Activated CD8-positive, alpha-beta T cell treated with anti-CD3 and anti-CD28 coated beads, Interleukin-2, amount 10 ng/mL, durations not matched to agents 7 days and 5 days (primary cell): Measurements from ENCODE around the gene FAM180A. TPM values are rescaled to one million over a fixed set of nuclear protein-coding genes. Genes with fewer than 3 reads are reported as not detected.

Experiments used
- ATAC-seq: fragments of 150-1000 bp; cut with Tn5 transposase; one replicate; pipeline ENCODE4 v1.10.0; 2021; ENCODE audit warnings: moderate library complexity
- CTCF ChIA-PET: fragments of 350-600 bp; sonication (Branson Sonifier 250); formaldehyde crosslinking; loops from one replicate; lab custom pipeline; 2021; ENCODE audit warnings: antibody characterized with exemption; lab: Charles Lee
- POLR2A ChIA-PET: fragments of 350-600 bp; sonication (Branson Sonifier 250); formaldehyde crosslinking; loops from one replicate; lab custom pipeline; 2021; ENCODE audit warnings: antibody characterized with exemption; lab: Charles Lee
- DNase-seq: peaks from one replicate; pipeline ENCODE4 v3.0.0-alpha.2; 2020
- H3K27ac Mint-ChIP-seq: one replicate; pipeline ENCODE4 v1.8.0; 2021; ENCODE audit warnings: mild to moderate bottlenecking, mixed read lengths
- H3K27me3 Mint-ChIP-seq: one replicate; pipeline ENCODE4 v1.8.0; 2021; ENCODE audit warnings: low read depth, mixed read lengths
- H3K36me3 Mint-ChIP-seq: one replicate; pipeline ENCODE4 v1.8.0; 2021; ENCODE audit warnings: low read depth, mixed read lengths
- H3K4me1 Mint-ChIP-seq: one replicate; pipeline ENCODE4 v1.8.0; 2021; ENCODE audit warnings: low read depth, mixed read lengths
- H3K4me3 Mint-ChIP-seq: one replicate; pipeline ENCODE4 v1.8.0; 2021; ENCODE audit warnings: mild to moderate bottlenecking, mixed read lengths
- H3K9me3 Mint-ChIP-seq: one replicate; pipeline ENCODE4 v1.8.0; 2022; ENCODE audit warnings: mixed read lengths; ENCODE audit not compliant: insufficient read depth
- total RNA-seq, 2 experiments: library from RNA; stranded (reverse); gene quantifications; one replicate each; pipeline ENCODE4 v1.2.3, GENCODE V29; 2021

Gene FAM180A
- total RNA-seq: not detected

DNA sequence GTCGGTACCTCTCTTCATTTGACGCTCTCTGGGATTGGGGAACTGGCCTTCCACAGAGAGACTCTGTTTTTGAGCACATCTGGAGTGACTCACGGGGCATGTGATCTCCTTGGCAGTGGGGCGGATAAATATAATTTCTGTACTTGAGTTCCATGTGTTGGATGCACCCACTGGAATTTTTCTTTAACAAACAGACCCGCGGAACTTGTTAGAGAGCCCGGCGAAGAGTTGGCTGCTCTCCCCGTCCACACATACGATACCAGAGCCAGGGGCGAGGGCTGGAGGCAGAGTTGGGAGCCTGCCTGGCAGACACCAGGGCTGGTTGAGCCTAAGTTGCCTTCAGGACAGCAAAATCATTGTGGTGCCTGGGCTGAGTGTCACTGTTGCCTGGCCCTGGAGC lies at the start of gene FAM180A:
Gene FAM180A (minus strand): TSS at position 44 of the 400 bp plus-strand sequence. CDS start 233 bp downstream, outside the sequence.
- H3K9me3 Mint-ChIP-seq: no peaks in the 10 kb centered on the region
- no peaks in the 10 kb centered on the region for H3K27me3 Mint-ChIP-seq
- ChIA-PET POLR2A (no interaction called here), CTCF (no interaction called here)
- no peaks in the 10 kb centered on the region for H3K4me1 Mint-ChIP-seq
- ATAC-seq: no peak
- no peak within 1 kb of the TSS for H3K4me3 Mint-ChIP-seq
- DNase-seq: no peak
- no peaks in the 10 kb centered on the region for H3K36me3 Mint-ChIP-seq
- H3K27ac Mint-ChIP-seq: no peak within 1 kb of the TSS

DNA sequence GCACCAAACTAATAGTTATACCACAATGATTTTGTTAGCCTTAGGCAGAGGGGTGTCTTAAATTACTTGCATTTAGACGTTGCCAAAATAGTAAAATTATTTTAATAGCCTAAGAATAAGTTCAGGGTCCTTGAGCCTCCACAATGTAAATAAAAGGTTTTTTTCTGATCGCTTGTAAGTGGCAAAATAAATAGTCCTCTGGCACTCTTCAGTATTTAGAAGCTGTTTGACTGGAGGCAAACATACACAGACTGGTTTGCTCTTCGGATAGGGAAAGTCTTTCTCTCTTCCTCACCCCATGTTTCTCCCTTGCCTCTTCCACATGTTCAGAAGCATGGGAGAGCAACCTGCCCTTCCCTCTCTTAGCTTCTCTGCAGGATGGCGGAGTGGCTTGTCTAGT lies 49.5 kb upstream of the FAM180A start:
- POLR2A ChIA-PET: no interaction called here
- CTCF ChIA-PET: interaction anchor here (1.0 to 1.3 kb wide), 2 partner anchors 125 to 212 kb away, joined by 3 read pairs; no protein-coding TSS in a partner anchor
- H3K9me3 Mint-ChIP-seq: no peaks in the 10 kb centered on the region
- no peak for DNase-seq
- H3K36me3 Mint-ChIP-seq: no peaks in the 10 kb centered on the region
- H3K4me3 Mint-ChIP-seq: no peak overlapping the region
- peaks cover 5% of the 10 kb centered on the region for H3K4me1 Mint-ChIP-seq
- no peak for ATAC-seq
- peaks cover 6% of the 10 kb centered on the region for H3K27me3 Mint-ChIP-seq
- no peak overlapping the region for H3K27ac Mint-ChIP-seq

DNA sequence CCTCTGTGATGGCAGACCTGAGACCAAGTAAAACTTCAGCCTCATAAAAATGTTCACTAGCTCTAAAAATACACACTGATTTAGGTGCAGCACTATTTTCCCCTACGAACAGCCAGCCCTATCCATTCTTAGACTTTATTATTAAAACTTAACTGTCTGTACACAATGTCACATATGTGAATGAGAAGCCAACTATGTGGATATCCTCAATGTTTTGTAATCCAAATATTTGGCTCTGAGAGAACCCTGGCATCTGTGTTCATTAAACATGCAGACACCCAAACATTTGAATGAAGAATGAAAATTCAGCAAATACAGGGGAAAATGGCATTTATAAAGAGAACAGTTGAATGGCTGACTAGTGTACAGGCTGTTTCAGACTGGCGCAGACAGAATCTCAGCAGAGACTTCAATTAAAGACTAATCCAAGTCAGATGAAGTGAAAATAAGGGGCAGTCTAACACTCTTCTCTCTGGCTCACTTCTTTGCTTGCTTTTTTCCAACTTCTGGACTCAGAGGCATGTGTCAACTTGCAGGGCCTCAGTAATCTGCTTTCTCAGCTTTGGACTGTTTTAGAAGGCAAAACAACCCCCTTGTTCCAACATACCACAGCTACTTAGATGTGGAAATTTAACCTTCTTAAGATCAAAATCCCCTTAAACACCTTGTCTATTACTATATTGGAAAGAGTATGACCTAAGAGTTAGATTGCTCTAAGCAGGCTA lies 47.4 kb upstream of the FAM180A start:
- POLR2A ChIA-PET: no interaction called here

DNA sequence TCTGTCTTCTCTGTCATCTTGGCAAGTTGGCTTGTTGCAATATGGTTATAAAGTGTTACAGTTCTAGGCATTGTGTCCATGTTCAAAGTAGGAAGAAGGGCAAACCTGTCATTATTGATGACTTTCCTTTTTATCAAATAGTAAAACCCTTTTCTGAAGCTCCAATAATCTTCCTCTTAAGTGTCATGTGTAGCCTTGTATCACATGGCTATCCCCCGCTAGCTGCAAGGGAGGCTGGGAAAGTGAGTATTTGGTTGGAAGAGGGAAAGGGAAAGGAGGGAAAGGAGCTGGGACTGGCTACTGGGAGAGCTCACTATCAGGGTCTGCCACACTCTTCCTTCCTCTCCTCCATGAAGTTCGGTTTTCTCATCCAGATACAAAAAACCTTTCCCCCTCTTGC lies 45.2 kb upstream of the FAM180A start:
- H3K4me1 Mint-ChIP-seq: no peaks in the 10 kb centered on the region
- no peak for DNase-seq
- no peaks in the 10 kb centered on the region for H3K36me3 Mint-ChIP-seq
- CTCF ChIA-PET: interaction anchor here (1.0 kb wide), 1 partner anchor 13 kb away, joined by 3 read pairs; no protein-coding TSS in a partner anchor
- no peak for ATAC-seq
- H3K4me3 Mint-ChIP-seq: no peak overlapping the region
- POLR2A ChIA-PET: no interaction called here
- H3K9me3 Mint-ChIP-seq: no peaks in the 10 kb centered on the region
- H3K27ac Mint-ChIP-seq: no peak overlapping the region
- peaks cover 11% of the 10 kb centered on the region for H3K27me3 Mint-ChIP-seq

More for the DNA sequence above, 47.4 kb upstream of the FAM180A start:
- Mint-ChIP-seq H3K4me1 (peaks cover 4% of the 10 kb centered on the region), H3K4me3 (no peak overlapping the region), H3K9me3 (no peaks in the 10 kb centered on the region), H3K27me3 (peaks cover 8% of the 10 kb centered on the region), H3K27ac (no peak overlapping the region), H3K36me3 (no peaks in the 10 kb centered on the region)
- DNase-seq: no peak
- ATAC-seq: no peak
- CTCF ChIA-PET: interaction anchor here (1.3 kb wide), 1 partner anchor 124 kb away, joined by 4 read pairs; no protein-coding TSS in a partner anchor

DNA sequence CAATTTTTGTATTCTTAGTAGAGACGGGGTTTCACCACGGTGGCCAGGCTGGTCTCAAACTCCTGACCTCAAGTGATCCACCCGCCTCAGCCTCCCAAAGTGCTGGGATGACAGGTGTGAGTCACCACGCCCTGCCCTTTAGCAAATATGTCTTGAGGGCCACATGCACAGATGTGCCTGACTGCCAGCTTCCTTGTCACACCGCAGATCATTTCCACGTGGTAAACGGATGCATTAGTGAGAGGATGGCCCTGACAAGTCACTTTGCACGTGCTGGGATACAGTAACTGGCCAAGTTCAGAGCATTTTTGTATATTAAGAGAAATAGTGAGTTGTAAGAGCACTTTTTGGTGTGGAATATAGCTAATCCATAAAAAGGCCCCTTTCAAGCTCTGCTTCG lies 44.3 kb upstream of the FAM180A start:
- Mint-ChIP-seq H3K27me3 (peaks cover 12% of the 10 kb centered on the region), H3K27ac (no peak overlapping the region), H3K4me3 (no peak overlapping the region), H3K9me3 (no peaks in the 10 kb centered on the region), H3K36me3 (no peaks in the 10 kb centered on the region), H3K4me1 (no peaks in the 10 kb centered on the region)
- POLR2A ChIA-PET: no interaction called here
- no peak for ATAC-seq
- DNase-seq: no peak
- CTCF ChIA-PET: no interaction called here

DNA sequence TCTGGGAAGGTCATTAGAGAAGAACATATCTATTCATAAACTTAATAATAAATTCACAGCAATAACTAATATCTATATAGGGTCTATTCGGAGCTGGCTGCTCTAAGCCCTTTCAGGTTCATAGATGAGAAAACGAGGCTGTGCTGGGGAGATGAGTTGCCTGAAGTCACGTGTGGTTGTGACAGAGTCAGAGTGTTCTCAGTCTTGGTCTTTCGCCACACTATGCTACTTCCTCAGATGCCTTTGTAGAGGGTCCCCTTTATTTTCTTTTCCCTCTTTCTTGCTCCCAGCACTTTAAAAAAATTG lies 43.7 kb upstream of the FAM180A start:
- ChIA-PET POLR2A (no interaction called here), CTCF (no interaction called here)
- Mint-ChIP-seq H3K27me3 (peaks cover 14% of the 10 kb centered on the region), H3K36me3 (no peaks in the 10 kb centered on the region), H3K4me1 (no peaks in the 10 kb centered on the region), H3K9me3 (no peaks in the 10 kb centered on the region), H3K4me3 (no peak overlapping the region), H3K27ac (no peak overlapping the region)
- ATAC-seq: no peak
- no peak for DNase-seq

DNA sequence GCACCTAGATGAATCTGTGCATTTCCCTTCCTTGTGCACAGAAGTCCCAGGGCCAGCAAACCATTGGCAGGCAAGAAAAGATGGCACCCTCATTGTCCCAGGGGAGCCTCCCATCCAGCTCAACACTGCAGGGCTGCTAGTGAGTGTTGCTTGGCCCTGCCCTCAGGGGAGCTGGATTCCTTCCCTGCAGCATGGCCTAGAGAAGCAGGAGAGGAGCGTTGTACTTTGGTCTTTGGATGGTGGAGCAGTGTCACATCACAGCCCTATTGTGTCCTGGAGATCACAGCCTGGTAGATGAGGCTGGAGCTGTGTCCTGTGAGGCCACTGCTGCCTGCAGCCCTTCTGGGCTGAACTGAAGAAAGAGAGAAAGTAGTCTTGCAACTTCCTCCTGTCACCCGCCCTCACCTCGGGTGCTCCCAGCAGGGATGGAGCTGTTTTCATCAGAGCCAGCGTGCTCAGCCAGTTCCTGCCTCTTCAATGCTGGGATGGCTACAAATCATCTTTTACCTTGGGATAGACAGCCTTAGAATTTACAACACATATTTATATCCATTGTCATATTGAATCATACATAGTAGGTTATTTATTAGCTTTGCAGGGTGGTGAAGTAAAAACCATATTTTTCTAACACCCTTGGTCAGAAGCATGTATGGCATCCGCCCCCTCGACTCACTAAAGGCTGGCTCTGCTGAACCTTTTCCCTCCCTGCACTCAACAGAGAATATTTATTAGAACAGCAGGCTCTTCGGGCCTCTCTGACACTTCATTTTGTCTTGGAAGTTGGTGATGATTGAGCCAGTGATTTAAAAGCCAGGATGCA lies 43.1 kb upstream of the FAM180A start:
- CTCF ChIA-PET: no interaction called here
- H3K4me1 Mint-ChIP-seq: no peaks in the 10 kb centered on the region

DNA sequence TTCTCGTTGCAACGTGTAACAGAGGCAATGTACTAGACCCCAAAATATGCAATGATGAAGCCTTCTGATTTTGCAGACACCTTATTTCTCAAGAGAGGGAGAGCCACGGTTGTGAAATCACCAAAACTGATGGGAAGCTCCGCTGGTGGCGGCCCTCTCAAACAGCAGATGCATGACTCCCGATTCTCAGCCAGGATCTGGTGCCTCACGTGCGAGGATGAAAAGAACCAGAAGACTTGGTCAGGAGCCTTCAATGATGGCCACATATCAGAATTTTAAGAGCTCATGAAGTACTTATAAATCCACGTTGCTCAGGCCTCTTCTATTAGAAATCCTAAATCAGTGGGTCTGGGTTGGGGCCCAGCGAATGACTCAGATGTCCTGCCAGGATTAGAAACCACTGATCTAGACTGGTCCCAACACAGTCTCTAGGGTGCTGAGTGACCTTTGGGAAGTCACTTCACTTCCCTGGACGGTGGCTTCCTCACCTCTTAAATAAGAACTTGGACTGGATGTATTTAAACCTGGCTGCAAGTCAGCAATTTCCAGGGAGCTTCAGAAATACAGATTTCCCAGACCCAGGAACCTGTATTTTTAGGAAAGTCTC lies 41.9 kb upstream of the FAM180A start:
- no peak for ATAC-seq
- no peaks in the 10 kb centered on the region for H3K9me3 Mint-ChIP-seq
- CTCF ChIA-PET: interaction anchor here (0.9 kb wide), 1 partner anchor 10 kb away, joined by 3 read pairs; no protein-coding TSS in a partner anchor

More for the DNA sequence above, 43.1 kb upstream of the FAM180A start:
- Mint-ChIP-seq H3K27ac (no peak overlapping the region), H3K27me3 (peaks cover 15% of the 10 kb centered on the region), H3K9me3 (no peaks in the 10 kb centered on the region), H3K36me3 (no peaks in the 10 kb centered on the region), H3K4me3 (no peak overlapping the region)
- DNase-seq: no peak
- no peak for ATAC-seq
- POLR2A ChIA-PET: no interaction called here

DNA sequence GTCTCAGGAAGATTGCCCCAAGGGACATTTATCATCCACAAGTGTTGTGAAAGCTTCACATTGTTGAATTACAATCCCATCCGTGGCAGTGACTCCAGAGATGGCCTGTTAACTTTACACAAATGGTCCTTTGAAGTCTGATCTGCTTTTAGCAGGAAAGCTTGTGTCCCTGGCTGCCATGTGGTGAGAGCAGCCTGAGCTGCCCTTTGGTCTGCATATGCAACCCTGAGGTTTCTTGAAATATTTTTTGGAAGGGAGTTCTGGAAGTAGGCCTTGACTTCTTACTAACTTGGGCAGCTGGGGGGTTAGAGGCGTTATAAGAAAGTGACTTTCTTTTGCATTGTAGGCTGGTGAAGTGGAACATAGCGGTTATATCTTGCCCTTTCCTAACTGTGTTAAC lies 41.3 kb upstream of the FAM180A start:
- Mint-ChIP-seq H3K27ac (no peak overlapping the region), H3K4me3 (no peak overlapping the region), H3K27me3 (peaks cover 18% of the 10 kb centered on the region), H3K9me3 (no peaks in the 10 kb centered on the region), H3K36me3 (no peaks in the 10 kb centered on the region), H3K4me1 (no peaks in the 10 kb centered on the region)
- DNase-seq: no peak
- ChIA-PET CTCF (interaction anchor here (0.9 kb wide), 1 partner anchor 11 kb away, joined by 3 read pairs; no protein-coding TSS in a partner anchor), POLR2A (no interaction called here)
- no peak for ATAC-seq

More for the DNA sequence above, 41.9 kb upstream of the FAM180A start:
- Mint-ChIP-seq H3K4me1 (no peaks in the 10 kb centered on the region), H3K27me3 (peaks cover 18% of the 10 kb centered on the region), H3K36me3 (no peaks in the 10 kb centered on the region), H3K27ac (no peak overlapping the region), H3K4me3 (no peak overlapping the region)
- POLR2A ChIA-PET: no interaction called here
- no peak for DNase-seq

DNA sequence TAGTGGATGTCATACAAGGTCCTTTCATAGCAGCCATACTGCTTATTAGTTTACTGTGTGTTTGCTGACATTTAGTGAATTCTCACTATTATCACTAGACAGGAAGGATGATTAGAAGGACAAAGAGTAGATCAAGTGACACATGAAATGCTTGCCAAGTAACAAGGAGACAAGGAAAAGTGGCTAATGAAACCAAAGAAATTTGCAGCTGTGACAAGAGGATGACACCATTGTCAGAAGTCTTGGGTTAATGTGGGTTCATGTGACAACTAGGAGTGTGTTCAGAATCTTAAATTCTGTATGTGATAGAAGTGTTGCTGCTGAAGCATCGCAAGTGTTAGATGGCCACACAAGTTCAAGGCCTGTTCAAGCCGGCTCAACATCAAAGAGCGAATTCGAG lies 40.8 kb upstream of the FAM180A start:
- Mint-ChIP-seq H3K4me1 (no peaks in the 10 kb centered on the region), H3K36me3 (no peaks in the 10 kb centered on the region), H3K27me3 (peaks cover 21% of the 10 kb centered on the region), H3K4me3 (no peak overlapping the region), H3K9me3 (no peaks in the 10 kb centered on the region), H3K27ac (no peak overlapping the region)
- POLR2A ChIA-PET: no interaction called here
- no peak for ATAC-seq
- CTCF ChIA-PET: no interaction called here
- no peak for DNase-seq

DNA sequence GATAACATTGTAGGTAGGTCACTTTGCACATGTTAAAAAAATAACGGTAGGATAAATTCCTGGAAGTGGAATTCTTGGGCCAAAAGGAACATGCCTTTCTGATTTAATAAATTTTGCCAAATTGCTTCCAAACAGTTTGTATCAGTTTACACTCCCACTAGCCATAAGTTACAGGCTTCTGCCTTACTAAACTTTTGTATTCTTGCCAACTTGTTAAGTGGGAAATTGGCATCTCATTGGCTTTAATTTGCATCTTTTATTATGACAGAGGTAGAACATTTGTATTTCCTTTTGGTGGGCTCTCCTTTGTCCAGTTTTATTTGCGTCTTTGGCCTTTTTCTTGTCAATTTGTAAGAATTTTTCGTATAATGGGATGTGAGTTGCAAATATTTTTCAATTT lies 38.3 kb upstream of the FAM180A start:
- no peak for ATAC-seq
- H3K9me3 Mint-ChIP-seq: no peaks in the 10 kb centered on the region
- ChIA-PET CTCF (no interaction called here), POLR2A (no interaction called here)
- no peak overlapping the region for H3K4me3 Mint-ChIP-seq
- H3K36me3 Mint-ChIP-seq: no peaks in the 10 kb centered on the region
- no peak for DNase-seq
- H3K27me3 Mint-ChIP-seq: peaks cover 23% of the 10 kb centered on the region
- H3K4me1 Mint-ChIP-seq: no peaks in the 10 kb centered on the region
- H3K27ac Mint-ChIP-seq: no peak overlapping the region

DNA sequence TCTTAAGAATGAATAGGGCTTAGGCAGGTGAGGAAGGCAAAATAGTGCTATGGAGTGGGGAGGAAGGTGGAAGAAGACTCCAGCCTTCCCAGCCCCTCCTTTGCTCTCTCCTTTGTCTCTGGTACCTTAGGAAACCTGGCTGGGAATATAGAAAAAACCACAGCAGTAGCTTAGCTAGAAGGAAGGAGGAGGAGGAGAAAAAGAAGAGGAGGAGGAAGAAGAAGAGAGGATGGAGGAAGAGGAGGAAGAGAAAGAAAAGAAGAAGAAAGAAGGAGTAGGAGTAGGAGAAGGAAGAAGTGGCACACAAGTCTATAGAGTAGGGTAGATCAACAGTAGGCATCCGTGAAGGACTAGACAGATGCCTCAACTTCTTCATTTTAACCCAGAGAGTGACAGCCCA lies 36.5 kb upstream of the FAM180A start:
- no peaks in the 10 kb centered on the region for H3K9me3 Mint-ChIP-seq
- ATAC-seq: no peak
- ChIA-PET POLR2A (no interaction called here), CTCF (no interaction called here)
- no peak for DNase-seq
- H3K4me1 Mint-ChIP-seq: no peaks in the 10 kb centered on the region
- H3K27ac Mint-ChIP-seq: no peak overlapping the region
- H3K4me3 Mint-ChIP-seq: no peak overlapping the region
- no peaks in the 10 kb centered on the region for H3K36me3 Mint-ChIP-seq
- H3K27me3 Mint-ChIP-seq: peaks cover 24% of the 10 kb centered on the region
